GM21360 (cell line): ENCODE measurements around the gene MAOA.
"Not testable (repeated sequence)": the region's sequence is repeated elsewhere in the genome, so short reads cannot be mapped to it uniquely, and the experiment has no call there.

ENCODE experiments used
- ATAC-seq: cut with Tn5 transposase; IDR thresholded peaks from one replicate; pipeline ENCODE4 v1.9.1; 2021; ENCODE audit warnings: mild to moderate bottlenecking, moderate library complexity; ENCODE audit not compliant: unreplicated experiment

Gene MAOA

GRCh38 chrX:43661521-43662240 lies 5.6 kb downstream of the MAOA start:
- ATAC-seq = no peak

GRCh38 chrX:43663173-43663572 lies 7.1 kb downstream of the MAOA start:
- ATAC-seq = no peak

- ATAC-seq = no peak
Measured at GRCh38 chrX:43664258-43664657, 8.2 kb downstream of the MAOA start.

- ATAC-seq = no peak
Measured at GRCh38 chrX:43664708-43665107, 8.6 kb downstream of the MAOA start.

- no peak for ATAC-seq
Measured at GRCh38 chrX:43666311-43666912, 10.3 kb downstream of the MAOA start.

GRCh38 chrX:43675965-43676628 lies 20.0 kb downstream of the MAOA start:
- ATAC-seq = not testable (repeated sequence)

GRCh38 chrX:43676971-43677572 lies 21.0 kb downstream of the MAOA start:
- no peak for ATAC-seq

- ATAC-seq = no peak
Measured at GRCh38 chrX:43677993-43678392, 21.9 kb downstream of the MAOA start.

GRCh38 chrX:43679058-43679457 lies 23.0 kb downstream of the MAOA start:
- no peak for ATAC-seq

- no peak for ATAC-seq
Measured at GRCh38 chrX:43679778-43680177, 23.7 kb downstream of the MAOA start.

GRCh38 chrX:43682726-43683125 lies 26.6 kb downstream of the MAOA start:
- ATAC-seq = no peak

GRCh38 chrX:43685221-43685620 lies 29.1 kb downstream of the MAOA start:
- no peak for ATAC-seq

- ATAC-seq = no peak
Measured at GRCh38 chrX:43688586-43688985, 32.5 kb downstream of the MAOA start.

GRCh38 chrX:43693602-43694406 lies 37.7 kb downstream of the MAOA start:
- no peak for ATAC-seq

GRCh38 chrX:43699475-43699874 lies 43.4 kb downstream of the MAOA start:
- no peak for ATAC-seq

GRCh38 chrX:43702079-43702524 lies 46.0 kb downstream of the MAOA start:
- no peak for ATAC-seq

- ATAC-seq = no peak
Measured at GRCh38 chrX:43702660-43703059, 46.6 kb downstream of the MAOA start.

- ATAC-seq = no peak
Measured at GRCh38 chrX:43703211-43703791, 47.2 kb downstream of the MAOA start.

- no peak for ATAC-seq
Measured at GRCh38 chrX:43706786-43707370, 50.8 kb downstream of the MAOA start.
